ENCODE data around the gene OR2S2.

OR2S2 gene

GRCh38 chr9:35980289-35981011 lies 22.5 kb upstream of the OR2S2 start:
- ChIA-PET CTCF (interaction anchor here (1.5 to 3.6 kb wide), 2 partner anchors 25 to 43 kb away, joined by 4 to 11 read pairs; no protein-coding TSS in a partner anchor), POLR2A (no interaction called here)
- no peaks in the 10 kb centered on the region for H3K36me3 ChIP-seq (ENCODE audit: control insufficient read depth in 4 of 4, insufficient read depth in 4 of 4, low read length in 3 of 4)
- no peak overlapping the region for H3K4me3 ChIP-seq (ENCODE audit: control insufficient read depth in 1 of 7, extremely low read depth in 1 of 7, insufficient read depth in 4 of 7, low read depth in 2 of 7, low read length in 6 of 7)
- no peak overlapping the region for H3K27ac ChIP-seq (ENCODE audit: insufficient read depth in 1 of 2, low read depth in 1 of 2, low read length in 2 of 2, poor library complexity in 1 of 2, severe bottlenecking in 2 of 2)
- no peak for DNase-seq
- H3K4me1 ChIP-seq (ENCODE audit: control extremely low read depth in 1 of 4, control insufficient read depth in 4 of 4, insufficient read depth in 4 of 4, low read length in 3 of 4): peaks cover 0 to 2% (median 0%) of the 10 kb centered on the region in 4 experiments
- H3K9me3 ChIP-seq (ENCODE audit: control extremely low read depth in 1 of 5, control insufficient read depth in 4 of 5, insufficient read depth in 2 of 5, low read depth in 1 of 5, low read length in 4 of 5): peaks cover 0 to 12% (median 5%) of the 10 kb centered on the region in 5 experiments
- H3K27me3 ChIP-seq (replicated peaks in 2 of 5; ENCODE audit: control insufficient read depth in 4 of 5, insufficient read depth in 5 of 5, low read length in 4 of 5): peaks cover 0 to 6% (median 2%) of the 10 kb centered on the region in 5 experiments
- WGBS (ENCODE audit: insufficient coverage): 92% methylated on average over 2 of the region's 3 CpGs

- ChIA-PET CTCF (interaction anchor here (3.6 kb wide), 1 partner anchor 45 kb away, joined by 11 read pairs; no protein-coding TSS in a partner anchor), POLR2A (no interaction called here)
- peaks cover 0 to 8% (median 3%) of the 10 kb centered on the region in 5 experiments for H3K27me3 ChIP-seq (replicated peaks in 2 of 5; ENCODE audit: control insufficient read depth in 4 of 5, insufficient read depth in 5 of 5, low read length in 4 of 5)
Measured at GRCh38 chr9:35978792-35979191, 20.8 kb upstream of the OR2S2 start.

GRCh38 chr9:35976726-35977125 lies 18.8 kb upstream of the OR2S2 start:
- Histone ChIP-seq H3K4me1 (ENCODE audit: control extremely low read depth in 1 of 4, control insufficient read depth in 4 of 4, insufficient read depth in 4 of 4, low read length in 3 of 4) (peaks cover 0 to 2% (median 0%) of the 10 kb centered on the region in 4 experiments), H3K27ac (ENCODE audit: insufficient read depth in 1 of 2, low read depth in 1 of 2, low read length in 2 of 2, poor library complexity in 1 of 2, severe bottlenecking in 2 of 2) (no peak overlapping the region), H3K36me3 (ENCODE audit: control insufficient read depth in 4 of 4, insufficient read depth in 4 of 4, low read length in 3 of 4) (no peaks in the 10 kb centered on the region), H3K4me3 (ENCODE audit: control insufficient read depth in 1 of 7, extremely low read depth in 1 of 7, insufficient read depth in 4 of 7, low read depth in 2 of 7, low read length in 6 of 7) (no peak overlapping the region), H3K27me3 (replicated peaks in 2 of 5; ENCODE audit: control insufficient read depth in 4 of 5, insufficient read depth in 5 of 5, low read length in 4 of 5) (peaks cover 0 to 7% (median 1%) of the 10 kb centered on the region in 5 experiments), H3K9me3 (ENCODE audit: control extremely low read depth in 1 of 5, control insufficient read depth in 4 of 5, insufficient read depth in 2 of 5, low read depth in 1 of 5, low read length in 4 of 5) (peaks cover 0 to 26% (median 10%) of the 10 kb centered on the region in 5 experiments)
- CTCF ChIA-PET: interaction anchor here (1.0 to 1.7 kb wide), 6 partner anchors 9 to 190 kb away, joined by 3 to 7 read pairs (median 4); no protein-coding TSS in a partner anchor
- POLR2A ChIA-PET: no interaction called here
- WGBS (ENCODE audit: insufficient coverage): 86% methylated on average over 1 of the region's 1 CpG
- no peak for DNase-seq

More at GRCh38 chr9:35978792-35979191, 20.8 kb upstream of the OR2S2 start:
- Histone ChIP-seq H3K4me3 (ENCODE audit: control insufficient read depth in 1 of 7, extremely low read depth in 1 of 7, insufficient read depth in 4 of 7, low read depth in 2 of 7, low read length in 6 of 7) (no peak overlapping the region), H3K27ac (ENCODE audit: insufficient read depth in 1 of 2, low read depth in 1 of 2, low read length in 2 of 2, poor library complexity in 1 of 2, severe bottlenecking in 2 of 2) (no peak overlapping the region), H3K9me3 (ENCODE audit: control extremely low read depth in 1 of 5, control insufficient read depth in 4 of 5, insufficient read depth in 2 of 5, low read depth in 1 of 5, low read length in 4 of 5) (peaks cover 0 to 26% (median 10%) of the 10 kb centered on the region in 5 experiments), H3K4me1 (ENCODE audit: control extremely low read depth in 1 of 4, control insufficient read depth in 4 of 4, insufficient read depth in 4 of 4, low read length in 3 of 4) (peaks cover 0 to 2% (median 0%) of the 10 kb centered on the region in 4 experiments), H3K36me3 (ENCODE audit: control insufficient read depth in 4 of 4, insufficient read depth in 4 of 4, low read length in 3 of 4) (no peaks in the 10 kb centered on the region)
- DNase-seq: no peak
- 100% methylated on average over 1 of the region's 6 CpGs for WGBS (ENCODE audit: insufficient coverage)

GRCh38 chr9:35974800-35975199 lies 16.8 kb upstream of the OR2S2 start:
- peaks cover 0 to 26% (median 10%) of the 10 kb centered on the region in 5 experiments for H3K9me3 ChIP-seq (ENCODE audit: control extremely low read depth in 1 of 5, control insufficient read depth in 4 of 5, insufficient read depth in 2 of 5, low read depth in 1 of 5, low read length in 4 of 5)
- DNase-seq: no peak
- no peak overlapping the region for H3K4me3 ChIP-seq (ENCODE audit: control insufficient read depth in 1 of 7, extremely low read depth in 1 of 7, insufficient read depth in 4 of 7, low read depth in 2 of 7, low read length in 6 of 7)
- POLR2A ChIA-PET: no interaction called here
- no peak overlapping the region for H3K27ac ChIP-seq (ENCODE audit: insufficient read depth in 1 of 2, low read depth in 1 of 2, low read length in 2 of 2, poor library complexity in 1 of 2, severe bottlenecking in 2 of 2)
- CTCF ChIA-PET: no interaction called here
- H3K27me3 ChIP-seq (replicated peaks in 2 of 5; ENCODE audit: control insufficient read depth in 4 of 5, insufficient read depth in 5 of 5, low read length in 4 of 5): peaks cover 0 to 8% (median 3%) of the 10 kb centered on the region in 5 experiments
- WGBS (ENCODE audit: insufficient coverage): no CpG with 5 or more reads among the region's 1 CpG
- peaks cover 0 to 2% (median 0%) of the 10 kb centered on the region in 4 experiments for H3K4me1 ChIP-seq (ENCODE audit: control extremely low read depth in 1 of 4, control insufficient read depth in 4 of 4, insufficient read depth in 4 of 4, low read length in 3 of 4)
- H3K36me3 ChIP-seq (ENCODE audit: control insufficient read depth in 4 of 4, insufficient read depth in 4 of 4, low read length in 3 of 4): no peaks in the 10 kb centered on the region

- POLR2A ChIA-PET: no interaction called here
Measured at GRCh38 chr9:35972093-35972492, 14.1 kb upstream of the OR2S2 start.

GRCh38 chr9:35967042-35967441 lies 9.1 kb upstream of the OR2S2 start:
- POLR2A ChIA-PET: no interaction called here
- CTCF ChIA-PET: no interaction called here
- Histone ChIP-seq H3K4me1 (ENCODE audit: control extremely low read depth in 1 of 4, control insufficient read depth in 4 of 4, insufficient read depth in 4 of 4, low read length in 3 of 4) (peaks cover 0 to 2% (median 0%) of the 10 kb centered on the region in 4 experiments), H3K27me3 (replicated peaks in 2 of 5; ENCODE audit: control insufficient read depth in 4 of 5, insufficient read depth in 5 of 5, low read length in 4 of 5) (peaks cover 0 to 6% (median 2%) of the 10 kb centered on the region in 5 experiments), H3K4me3 (ENCODE audit: control insufficient read depth in 1 of 7, extremely low read depth in 1 of 7, insufficient read depth in 4 of 7, low read depth in 2 of 7, low read length in 6 of 7) (no peak overlapping the region), H3K36me3 (ENCODE audit: control insufficient read depth in 4 of 4, insufficient read depth in 4 of 4, low read length in 3 of 4) (no peaks in the 10 kb centered on the region), H3K27ac (ENCODE audit: insufficient read depth in 1 of 2, low read depth in 1 of 2, low read length in 2 of 2, poor library complexity in 1 of 2, severe bottlenecking in 2 of 2) (no peak overlapping the region), H3K9me3 (ENCODE audit: control extremely low read depth in 1 of 5, control insufficient read depth in 4 of 5, insufficient read depth in 2 of 5, low read depth in 1 of 5, low read length in 4 of 5) (no peaks in the 10 kb centered on the region)
- DNase-seq: no peak
- 100% methylated on average over 1 of the region's 2 CpGs for WGBS (ENCODE audit: insufficient coverage)

More at GRCh38 chr9:35972093-35972492, 14.1 kb upstream of the OR2S2 start:
- Histone ChIP-seq H3K9me3 (ENCODE audit: control extremely low read depth in 1 of 5, control insufficient read depth in 4 of 5, insufficient read depth in 2 of 5, low read depth in 1 of 5, low read length in 4 of 5) (peaks cover 0 to 26% (median 10%) of the 10 kb centered on the region in 5 experiments), H3K4me3 (ENCODE audit: control insufficient read depth in 1 of 7, extremely low read depth in 1 of 7, insufficient read depth in 4 of 7, low read depth in 2 of 7, low read length in 6 of 7) (peak overlapping the region in 4 of 7 experiments; percentile 19 to 51 (median 22)), H3K36me3 (ENCODE audit: control insufficient read depth in 4 of 4, insufficient read depth in 4 of 4, low read length in 3 of 4) (no peaks in the 10 kb centered on the region), H3K27me3 (replicated peaks in 2 of 5; ENCODE audit: control insufficient read depth in 4 of 5, insufficient read depth in 5 of 5, low read length in 4 of 5) (peaks cover 0 to 8% (median 4%) of the 10 kb centered on the region in 5 experiments), H3K4me1 (ENCODE audit: control extremely low read depth in 1 of 4, control insufficient read depth in 4 of 4, insufficient read depth in 4 of 4, low read length in 3 of 4) (peaks cover 0 to 2% (median 0%) of the 10 kb centered on the region in 4 experiments), H3K27ac (ENCODE audit: insufficient read depth in 1 of 2, low read depth in 1 of 2, low read length in 2 of 2, poor library complexity in 1 of 2, severe bottlenecking in 2 of 2) (no peak overlapping the region)
- WGBS (ENCODE audit: insufficient coverage): 1% methylated on average over 14 of the region's 35 CpGs
- CTCF ChIA-PET: interaction anchor here (0.8 to 1.7 kb wide), 4 partner anchors 9 to 51 kb away, joined by 3 to 4 read pairs (median 3); no protein-coding TSS in a partner anchor
- DNase-seq: peak; percentile 24 to 73 (median 55)

- CTCF ChIA-PET: no interaction called here
- H3K9me3 ChIP-seq (ENCODE audit: control extremely low read depth in 1 of 5, control insufficient read depth in 4 of 5, insufficient read depth in 2 of 5, low read depth in 1 of 5, low read length in 4 of 5): no peaks in the 10 kb centered on the region
- no peak for DNase-seq
- H3K27me3 ChIP-seq (replicated peaks in 2 of 5; ENCODE audit: control insufficient read depth in 4 of 5, insufficient read depth in 5 of 5, low read length in 4 of 5): peaks cover 0 to 2% (median 2%) of the 10 kb centered on the region in 5 experiments
- POLR2A ChIA-PET: no interaction called here
- H3K4me1 ChIP-seq (ENCODE audit: control extremely low read depth in 1 of 4, control insufficient read depth in 4 of 4, insufficient read depth in 4 of 4, low read length in 3 of 4): no peaks in the 10 kb centered on the region
- 80% methylated on average over 1 of the region's 4 CpGs for WGBS (ENCODE audit: insufficient coverage)
- H3K27ac ChIP-seq (ENCODE audit: insufficient read depth in 1 of 2, low read depth in 1 of 2, low read length in 2 of 2, poor library complexity in 1 of 2, severe bottlenecking in 2 of 2): no peak overlapping the region
- H3K4me3 ChIP-seq (ENCODE audit: control insufficient read depth in 1 of 7, extremely low read depth in 1 of 7, insufficient read depth in 4 of 7, low read depth in 2 of 7, low read length in 6 of 7): no peak overlapping the region
- no peaks in the 10 kb centered on the region for H3K36me3 ChIP-seq (ENCODE audit: control insufficient read depth in 4 of 4, insufficient read depth in 4 of 4, low read length in 3 of 4)
Measured at GRCh38 chr9:35966433-35966832, 8.5 kb upstream of the OR2S2 start.

Data from common myeloid progenitor, CD34-positive (primary cell).